HG02852 (cell line): ENCODE results near the gene LTBR.

ENCODE experiments used
- ATAC-seq: cut with Tn5 transposase; IDR thresholded peaks from one replicate; pipeline ENCODE4 v1.9.1; 2021; ENCODE audit warnings: mild to moderate bottlenecking, moderate library complexity; ENCODE audit not compliant: unreplicated experiment

LTBR gene

DNA sequence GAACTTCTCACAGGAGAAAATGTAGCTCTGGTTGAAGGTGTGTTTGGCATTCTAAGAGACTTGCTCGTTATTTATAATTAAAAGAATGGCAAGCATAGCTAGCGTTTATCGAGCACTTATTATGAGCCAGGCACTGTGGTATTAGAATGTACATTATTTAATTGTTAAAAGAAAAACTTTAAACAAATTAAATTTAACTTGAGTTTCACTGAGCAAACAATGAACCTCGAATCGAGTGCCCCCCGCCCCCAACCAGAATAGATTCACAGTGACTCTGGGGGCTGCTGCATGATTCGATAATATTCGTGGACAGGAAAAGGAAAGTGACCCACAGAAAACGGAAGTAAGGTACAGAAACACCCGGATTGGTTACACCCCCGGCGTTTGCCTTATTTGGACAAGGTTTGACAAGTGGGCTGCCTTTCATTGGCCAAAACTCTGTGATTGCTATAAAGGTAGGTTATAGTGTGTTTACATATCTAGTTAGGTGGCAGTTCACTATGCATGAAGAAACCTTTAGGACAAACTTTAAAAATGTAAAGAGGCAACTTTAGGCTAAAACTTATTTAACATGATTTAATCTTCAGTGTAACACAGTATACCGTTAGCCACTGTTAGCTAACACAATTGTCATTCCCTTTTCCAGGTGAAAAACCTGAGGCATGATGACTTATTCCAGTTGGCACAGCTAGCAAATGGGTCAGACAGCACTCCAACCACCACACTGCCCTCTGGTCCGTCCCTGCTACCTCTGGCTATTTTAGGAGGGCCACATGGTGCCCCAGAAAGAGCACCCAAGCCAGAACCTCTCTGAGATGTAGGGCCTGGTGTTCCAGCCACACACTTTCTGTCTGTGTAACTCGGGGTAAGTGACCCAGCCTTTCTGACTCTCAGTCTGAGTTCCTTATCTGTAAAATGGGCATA is 15.7 kb upstream of the LTBR start:
- ATAC-seq: no peak

DNA sequence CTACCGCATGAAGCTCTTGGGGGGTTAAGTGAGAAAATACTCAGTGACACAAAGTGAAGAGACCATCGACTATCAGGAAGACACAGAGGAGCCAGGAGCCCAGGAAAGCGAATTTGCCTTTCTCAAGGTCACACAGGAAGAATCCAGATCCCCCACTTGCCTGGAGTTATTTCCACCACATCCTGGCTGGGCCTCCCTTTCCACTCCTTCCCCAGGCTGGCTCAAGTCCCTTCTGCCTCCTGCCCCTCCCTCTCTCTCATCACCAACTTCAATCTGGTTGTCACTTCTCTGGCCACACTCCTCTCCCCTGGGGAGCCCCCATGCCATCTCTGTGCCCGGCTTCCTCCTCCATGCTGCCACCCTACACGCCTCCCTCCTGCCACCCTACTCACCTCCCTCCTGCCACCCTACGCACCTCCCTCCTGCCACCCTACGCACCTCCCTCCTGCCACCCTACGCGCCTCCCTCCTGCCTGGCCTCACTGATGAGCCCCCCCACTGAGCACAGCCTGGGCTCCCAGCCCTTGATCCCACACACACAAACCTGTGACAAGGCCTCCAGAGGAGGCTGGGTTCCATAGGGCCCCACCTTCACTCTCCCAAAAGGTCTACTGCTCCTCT is 14.9 kb upstream of the LTBR start:
- no peak for ATAC-seq

DNA sequence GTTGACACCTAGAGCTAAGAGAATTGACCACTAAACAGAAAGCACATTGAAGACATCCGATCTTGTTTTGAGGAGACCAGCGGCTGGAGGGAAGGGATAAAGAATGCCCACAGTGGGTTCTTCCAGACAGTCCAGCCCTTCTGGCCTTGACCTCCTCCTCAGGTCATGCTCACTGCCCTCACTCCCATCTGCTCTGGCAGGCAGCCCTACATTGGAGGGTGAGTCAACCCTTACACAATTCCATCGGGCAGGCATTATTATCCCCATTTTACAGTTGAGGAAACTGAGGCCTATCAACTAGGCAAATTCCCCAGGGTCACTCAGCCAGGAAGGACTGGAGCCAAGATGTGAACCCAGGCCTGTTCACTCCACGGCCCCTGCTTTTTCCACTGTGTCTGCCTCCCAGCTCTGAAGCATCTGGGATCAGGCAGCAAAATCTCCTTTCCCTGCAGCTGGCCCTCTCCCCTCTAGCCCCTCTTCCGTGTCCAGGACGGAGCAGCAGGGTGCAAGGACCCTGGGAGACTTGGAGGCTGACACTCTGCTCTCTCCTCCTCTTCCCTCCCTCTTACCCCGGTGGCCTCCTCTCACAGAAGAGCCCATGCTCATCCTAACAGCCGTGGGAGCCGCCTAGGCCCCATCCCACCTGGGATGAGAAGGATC is 13.9 kb upstream of the LTBR start:
- ATAC-seq: no peak

DNA sequence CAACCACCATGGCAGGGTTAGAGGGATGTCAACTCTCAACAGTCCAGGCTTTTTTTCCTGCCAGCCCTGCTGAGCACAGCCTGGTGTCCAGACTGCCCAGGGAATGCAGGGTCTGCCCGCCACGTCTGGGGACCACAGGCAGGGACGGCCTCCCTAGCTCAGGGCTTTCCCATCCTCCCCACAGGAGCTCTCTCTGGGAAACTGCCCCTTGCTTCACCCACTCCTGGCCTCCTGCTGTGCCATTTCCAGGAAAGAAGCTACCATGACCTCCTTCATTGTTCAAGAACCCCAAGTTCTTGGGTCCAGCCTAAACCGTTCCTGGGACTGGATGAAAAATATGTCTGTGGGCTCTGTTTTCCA is 13.4 kb upstream of the LTBR start:
- ATAC-seq: no peak

DNA sequence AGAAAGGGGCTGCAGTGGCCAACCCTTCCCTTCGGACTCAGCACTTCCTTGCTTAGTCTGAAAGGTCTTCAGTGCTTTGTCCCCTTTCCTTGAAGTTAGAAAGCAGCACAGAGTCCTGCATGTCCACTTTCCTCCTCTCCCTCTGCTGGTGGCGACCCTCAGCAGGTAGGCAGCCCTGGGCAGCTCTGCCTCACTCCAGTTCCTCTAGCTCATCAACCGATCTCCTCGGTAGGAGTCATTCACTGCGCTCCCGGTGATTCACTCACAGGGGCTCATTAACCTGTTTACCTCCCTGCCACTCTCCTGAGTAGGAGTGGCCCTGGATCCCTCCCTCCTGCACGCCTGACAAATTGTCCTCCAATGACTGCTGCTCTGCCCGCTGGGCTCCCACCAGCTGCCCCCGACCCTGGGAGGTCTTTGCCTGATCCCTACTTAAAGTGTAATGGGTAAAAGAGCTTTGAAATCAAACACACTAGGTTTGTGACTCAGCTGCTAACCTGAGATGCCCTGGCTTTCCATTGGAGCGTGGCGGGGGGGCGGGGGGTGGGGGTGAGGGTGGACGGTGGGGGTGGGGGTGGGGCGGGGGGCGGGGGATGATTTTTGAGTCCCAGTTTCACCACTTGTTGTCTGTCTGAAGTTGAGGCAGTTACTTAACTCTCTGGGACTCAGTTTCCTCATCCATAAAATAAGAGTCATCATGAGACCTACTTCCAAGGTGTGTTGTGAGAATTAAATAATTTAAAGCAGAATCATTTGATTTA is 12.8 kb upstream of the LTBR start:
- no peak for ATAC-seq

DNA sequence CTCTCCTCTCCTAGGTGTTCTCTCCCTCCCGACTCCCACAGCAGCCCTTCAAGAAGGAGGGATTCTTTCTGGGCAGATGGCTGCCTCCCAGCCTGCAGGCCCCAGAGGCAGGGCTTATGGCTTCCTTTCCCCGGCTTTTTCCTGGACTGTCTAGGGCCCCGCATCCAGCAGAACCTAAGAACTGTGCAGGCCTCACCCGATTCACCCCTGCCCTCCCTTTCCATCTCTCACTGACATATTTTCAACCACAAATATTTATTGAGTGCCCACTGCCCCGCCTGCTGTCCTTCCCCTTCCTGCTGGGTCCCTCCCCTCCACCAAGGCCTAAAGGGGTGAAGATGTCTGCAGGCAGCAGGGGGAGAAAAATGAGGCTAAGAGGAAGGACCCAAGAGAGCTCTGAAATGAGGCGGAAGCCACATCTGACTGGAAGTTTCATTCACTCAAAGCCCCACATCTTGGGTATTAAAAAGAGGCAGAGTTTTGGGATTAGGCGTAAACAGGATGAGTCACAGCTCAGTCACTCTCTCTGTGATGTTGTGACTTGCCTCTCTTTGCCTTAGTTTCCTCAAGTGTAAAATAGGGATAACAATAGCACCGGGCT is 11.5 kb upstream of the LTBR start:
- ATAC-seq: no peak

DNA sequence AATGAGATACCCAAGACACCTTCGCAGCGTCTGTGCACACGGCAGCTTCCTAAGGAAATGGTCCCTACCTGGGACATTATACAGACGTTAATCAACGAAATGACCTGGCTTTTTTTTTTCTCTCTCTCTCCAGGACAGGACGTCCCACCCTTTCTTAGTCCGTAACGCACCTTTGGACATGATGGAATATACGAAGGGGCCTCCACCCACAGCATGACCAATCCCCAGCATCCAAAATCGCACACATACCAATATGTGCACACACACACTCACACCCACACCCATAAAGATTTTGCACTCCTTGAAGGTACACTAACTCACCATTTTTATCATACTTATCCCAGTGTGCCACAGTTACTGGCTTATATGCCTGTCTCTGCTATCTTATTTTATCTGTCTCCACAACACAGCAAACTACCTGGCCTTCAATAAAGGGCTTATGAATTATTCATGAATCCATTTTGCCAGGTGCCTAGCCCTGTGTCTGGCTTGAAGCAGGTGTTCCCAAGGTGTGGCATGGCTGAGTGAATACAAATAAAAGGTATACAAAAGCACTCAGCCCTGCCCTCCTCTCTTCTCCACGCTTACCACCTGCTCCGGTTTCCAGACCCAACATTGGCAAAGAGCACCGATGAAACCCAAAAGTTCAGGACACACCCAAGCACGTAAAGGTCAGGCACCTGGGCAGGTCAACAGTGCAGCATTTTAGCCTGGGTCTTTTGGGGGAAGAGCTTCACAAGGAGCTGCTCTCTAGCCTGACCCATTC is 10.8 kb upstream of the LTBR start:
- no peak for ATAC-seq

DNA sequence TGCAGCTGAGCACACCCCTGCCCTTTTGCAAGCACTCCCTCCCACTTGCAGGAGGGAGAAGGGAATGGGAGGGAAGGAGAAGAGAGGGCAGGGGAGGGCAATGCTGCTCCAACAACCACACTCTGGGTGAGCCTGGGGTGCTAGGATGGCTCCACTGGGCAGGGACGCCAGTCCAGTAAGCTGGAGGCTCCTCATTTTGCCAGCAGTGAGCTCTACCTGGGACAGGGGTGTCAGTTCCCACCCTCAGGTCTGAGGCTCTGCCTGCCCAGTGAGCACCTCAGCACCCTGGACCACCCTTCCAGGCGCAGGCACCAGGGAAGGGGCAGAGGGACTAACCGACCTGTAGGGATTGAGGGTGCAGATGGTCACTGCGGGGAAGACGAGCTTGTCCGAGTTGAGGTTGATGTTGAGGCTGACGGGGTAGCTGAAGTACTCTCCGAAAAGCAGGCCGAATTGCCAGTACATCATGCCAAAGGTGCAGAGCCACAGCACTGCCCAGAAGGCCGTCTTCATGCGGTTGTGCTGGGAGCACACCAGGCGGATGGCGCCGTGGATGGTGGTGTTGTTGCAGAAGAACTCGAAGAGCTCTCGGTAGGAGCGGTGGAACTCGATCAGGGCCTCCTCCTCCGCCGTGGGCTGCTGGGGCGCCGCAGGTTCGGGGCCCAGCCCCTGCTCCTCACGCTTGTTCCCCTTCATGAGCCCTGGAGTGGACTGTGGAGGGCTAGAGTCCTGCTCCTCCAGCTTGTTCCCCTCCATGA is 9.8 kb upstream of the LTBR start:
- ATAC-seq: no peak

DNA sequence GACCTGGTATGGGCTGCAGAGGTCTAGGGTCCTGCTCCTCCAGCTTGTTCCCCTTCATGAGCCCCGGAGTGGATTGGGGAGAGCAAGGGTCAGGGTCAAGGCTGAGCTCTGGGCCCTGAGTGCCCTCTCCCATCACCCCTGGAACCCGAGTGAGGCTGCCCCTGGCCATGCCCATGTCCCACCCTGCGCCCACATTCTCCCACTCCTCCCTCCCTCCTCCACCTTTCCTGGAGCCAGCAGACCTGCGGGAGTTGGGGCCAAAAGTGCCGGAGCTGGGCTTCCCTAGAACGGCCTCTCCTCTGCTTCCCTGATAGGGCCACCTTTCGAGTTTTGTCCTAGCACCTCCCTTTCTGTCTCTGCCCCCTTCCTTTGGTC is 9.2 kb upstream of the LTBR start:
- no peak for ATAC-seq

DNA sequence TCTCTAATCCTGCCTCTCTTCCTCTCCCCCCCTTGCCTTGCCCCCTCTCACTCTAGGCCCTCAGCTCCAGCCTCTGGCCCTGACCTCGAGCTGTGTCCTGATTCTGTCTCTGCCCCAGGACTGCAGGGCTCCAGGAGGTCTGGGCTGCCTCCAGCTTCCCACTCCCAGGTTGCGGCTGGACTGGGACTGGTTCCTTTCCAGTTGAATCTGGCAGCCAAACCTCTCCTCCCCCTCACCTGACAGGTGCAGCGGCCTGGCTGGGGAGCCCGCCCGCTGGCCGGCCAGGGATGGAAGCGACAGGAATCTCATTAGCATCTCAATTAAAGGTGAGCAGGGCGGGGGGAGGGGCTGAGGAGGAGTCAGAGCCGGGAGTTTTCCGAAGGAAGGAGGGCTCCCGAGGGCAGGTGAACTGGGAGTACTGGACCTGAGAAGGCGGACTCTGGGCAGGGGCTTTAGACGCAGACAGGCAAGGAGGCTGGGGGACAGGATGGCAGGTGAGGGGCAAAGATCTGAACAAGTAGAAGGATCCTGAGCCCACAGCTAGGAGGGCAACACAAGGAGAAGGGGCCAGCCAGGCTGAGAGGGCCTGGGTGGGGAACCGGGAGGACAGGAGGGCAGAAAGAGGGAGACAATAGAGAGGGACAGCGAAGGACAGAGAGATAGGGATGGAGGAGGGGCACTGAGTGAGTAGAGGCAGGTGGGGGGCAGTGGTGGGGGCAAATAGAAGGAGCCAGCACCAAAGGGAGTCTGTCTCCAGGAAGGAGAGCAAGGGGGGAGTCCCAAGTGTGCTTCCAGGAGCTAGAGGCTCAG is 8.5 kb upstream of the LTBR start, which contains the start of gene SCNN1A:
Gene SCNN1A (minus strand): TSS at position 295 of the 810 bp plus-strand sequence. CDS start 780 bp downstream, outside the sequence.
- no peak for ATAC-seq

DNA sequence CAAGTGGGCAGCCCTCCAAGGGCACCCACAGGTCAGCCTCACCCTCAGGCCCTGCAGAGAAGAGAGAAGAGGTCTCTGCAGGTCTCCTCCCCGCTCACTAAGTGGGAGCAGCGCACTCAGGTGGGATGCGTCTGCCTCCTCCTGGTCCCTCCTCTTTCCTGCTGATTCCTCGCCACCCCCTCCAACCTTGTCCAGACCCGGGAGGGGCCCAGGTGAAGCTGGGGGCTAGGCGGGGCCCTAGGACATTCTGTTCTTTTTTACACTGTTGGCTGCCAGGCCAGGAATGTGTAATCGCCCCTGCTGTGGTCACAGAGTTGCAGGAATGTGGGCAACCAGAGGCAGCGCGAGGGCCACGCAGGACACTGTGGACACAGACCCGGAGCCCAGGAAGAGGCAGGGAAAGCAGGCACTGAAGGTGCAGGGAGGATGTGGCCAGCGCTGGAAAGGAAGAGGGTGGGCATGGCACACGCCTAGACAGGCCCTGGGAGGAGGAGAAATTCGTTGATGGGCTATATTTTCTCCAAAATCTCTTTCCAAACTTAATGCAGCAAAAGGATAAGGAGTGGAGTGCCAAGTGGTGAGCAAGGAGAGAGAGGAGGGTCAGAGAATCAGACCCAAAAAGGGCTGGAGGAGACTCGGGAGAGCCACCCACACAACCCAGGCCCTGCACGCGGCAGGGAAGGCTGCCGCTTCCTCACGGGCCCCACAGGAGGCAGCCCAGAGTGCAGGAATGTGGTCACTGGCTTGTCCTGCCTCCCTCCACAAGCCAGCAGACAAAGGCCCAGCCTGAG is 7.7 kb upstream of the LTBR start:
- ATAC-seq: no peak

DNA sequence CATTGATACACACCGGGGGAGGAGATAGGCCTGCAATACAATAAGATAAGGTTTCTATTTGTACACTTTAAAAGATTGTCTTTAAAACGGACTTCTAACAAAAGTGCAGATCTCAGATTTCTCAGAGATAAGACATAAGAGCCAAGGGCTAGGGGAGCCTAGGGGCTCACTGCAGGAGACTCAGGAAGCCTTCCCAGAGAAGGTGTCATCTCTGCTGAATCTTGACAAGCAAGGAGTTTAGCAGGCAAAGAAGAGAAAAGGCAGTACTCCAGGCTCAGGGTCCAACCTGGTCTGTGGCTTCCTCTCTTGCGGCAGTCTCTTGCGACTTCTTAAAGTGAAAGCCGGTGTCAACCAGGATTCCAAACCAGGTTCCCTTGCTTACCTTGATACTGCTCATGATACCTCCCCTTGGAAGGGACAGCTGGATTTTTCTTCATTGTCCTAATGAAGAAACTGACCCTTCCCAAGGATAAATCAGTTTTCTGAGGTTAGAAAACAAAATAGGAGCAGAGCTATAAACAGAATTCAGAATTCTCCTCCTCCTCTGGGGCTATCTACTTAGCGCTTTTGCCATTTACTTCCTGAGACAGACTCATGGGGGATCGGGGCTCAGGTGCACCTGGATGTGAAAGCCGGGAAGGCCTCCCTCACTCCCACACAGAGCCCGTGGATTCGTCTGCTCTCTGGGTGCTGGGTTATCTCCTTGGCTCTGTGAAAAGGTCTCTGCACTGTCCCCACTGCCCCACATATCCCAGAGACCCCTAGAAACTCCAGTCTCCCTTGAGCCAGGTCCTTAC is 6.9 kb upstream of the LTBR start:
- ATAC-seq: no peak

DNA sequence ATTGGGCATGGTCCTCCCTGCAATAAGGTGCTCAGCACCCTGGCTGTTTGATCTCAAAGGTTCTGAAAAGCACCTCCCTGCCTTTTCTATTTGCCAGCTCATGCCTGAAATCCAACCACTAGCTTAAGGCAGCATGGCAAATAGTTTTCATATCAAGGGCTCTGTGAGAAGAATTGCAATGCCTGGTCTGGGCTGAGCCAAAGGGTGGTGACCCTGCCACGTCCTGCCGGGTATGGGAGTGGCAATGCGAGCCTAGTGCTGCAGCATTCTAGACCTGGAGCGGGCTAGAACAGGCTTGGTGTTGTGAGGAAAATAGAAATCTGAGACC is 6.3 kb upstream of the LTBR start:
- ATAC-seq: no peak

DNA sequence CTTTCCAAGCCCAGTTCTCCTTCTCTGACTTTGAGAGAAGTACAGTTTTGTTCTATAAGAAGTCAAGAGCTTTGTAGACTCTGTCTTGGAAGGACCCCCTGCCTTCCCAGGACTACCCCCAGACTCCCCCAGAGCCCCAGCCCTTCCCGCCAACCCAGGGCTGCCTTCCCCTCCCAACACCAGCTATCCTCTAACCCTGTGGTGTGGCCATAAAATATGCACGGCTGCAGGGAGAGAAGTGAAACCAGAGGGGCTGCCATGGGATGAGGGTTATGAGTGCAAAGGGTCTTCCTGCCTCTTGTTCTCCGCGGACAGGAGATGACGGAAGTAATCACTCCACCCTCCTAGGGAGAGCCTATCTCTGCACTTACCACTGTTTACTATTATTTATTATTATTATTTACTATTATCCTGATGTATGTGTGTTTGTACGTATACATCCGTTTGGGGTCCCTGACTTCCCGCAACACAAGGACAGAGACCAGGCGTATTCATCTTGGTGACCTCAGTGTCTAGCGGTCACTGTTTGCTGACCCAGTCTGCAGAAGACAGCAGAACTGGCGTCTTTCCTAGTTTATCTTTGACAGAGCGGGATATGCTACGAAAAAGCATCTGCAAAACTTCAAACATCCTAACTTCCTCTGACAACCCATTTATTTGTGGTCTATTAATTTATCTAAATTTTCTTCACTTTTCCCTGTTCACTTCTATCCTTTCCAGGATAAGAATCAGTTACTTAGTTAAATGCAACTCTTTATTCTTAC is 5.1 kb upstream of the LTBR start:
- ATAC-seq: no peak

DNA sequence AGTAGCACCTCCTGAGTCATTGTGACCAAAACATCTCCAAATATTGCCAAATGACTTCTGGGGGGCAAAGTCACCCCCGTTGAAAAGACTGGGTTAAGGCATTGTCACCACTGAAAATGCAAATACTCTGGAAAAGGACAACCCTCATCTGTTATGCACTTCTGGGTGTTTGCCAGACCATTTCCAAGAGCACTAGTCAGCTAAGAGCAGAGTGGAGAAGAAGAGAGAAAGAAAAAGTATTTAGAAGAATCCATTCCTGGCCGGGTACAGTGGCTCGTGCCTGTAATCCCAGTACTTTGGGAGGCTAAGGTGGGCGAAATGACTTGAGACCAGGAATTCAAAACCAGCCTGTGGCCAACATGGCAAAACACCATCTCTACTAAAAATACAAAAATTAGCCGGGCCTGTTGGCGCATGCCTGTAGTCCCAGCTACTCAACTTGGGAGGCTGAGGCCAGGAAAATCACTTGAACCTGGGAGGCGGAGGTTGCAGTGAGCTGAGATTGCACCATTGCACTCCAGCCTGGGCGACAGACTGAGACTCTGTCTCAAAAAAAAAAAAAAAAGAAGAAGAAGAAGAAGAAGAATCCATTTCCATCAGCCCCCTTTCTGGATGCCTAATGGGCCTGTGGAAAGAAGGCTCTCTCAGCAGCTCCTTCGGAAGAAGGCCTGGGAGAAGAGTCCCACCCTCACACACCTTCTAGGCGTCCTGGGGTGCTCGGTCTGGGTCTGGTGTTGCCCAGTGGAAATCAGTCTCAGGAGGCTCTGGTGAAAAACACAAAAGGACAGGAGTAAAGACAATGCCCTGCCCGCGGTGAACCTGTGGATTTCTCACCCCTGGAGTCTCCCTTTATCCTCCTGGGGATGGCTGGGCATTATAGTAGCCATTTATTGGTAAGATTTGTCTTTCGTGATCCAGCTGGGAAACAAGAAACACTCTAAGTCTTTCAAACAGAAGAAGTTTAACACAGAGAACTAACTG is 3.5 kb upstream of the LTBR start:
- no peak for ATAC-seq
